Gastrocnemius medialis (tissue), 4 donors: Measurements from ENCODE around the gene ETV6. TPM values are rescaled to one million over a fixed set of nuclear protein-coding genes. Genes with fewer than 3 reads are reported as not detected.

Experiments used
- ATAC-seq, 2 donors: fragments of 150-250 bp; one replicate each; pipeline ENCODE4 v1.9.1; 2016
- DNase-seq, 2 donors: peaks; one replicate each; pipeline ENCODE4 v3.0.0-alpha.2; 2019
- H3K27ac ChIP-seq, 4 donors: fragments of 200-600 bp; sonication (generic); 1 replicate in 1 of 4; 2 replicates in 3 of 4; pipeline ENCODE4 v1.5.1; 2016 to 2018; ENCODE audit warnings: mild to moderate bottlenecking in 2 of 4, moderate library complexity in 1 of 4
- H3K27me3 ChIP-seq, 3 donors: fragments of 200-600 bp; sonication (generic) in 2 of 3; 1 replicate in 1 of 3; 2 replicates in 2 of 3; pipeline versions ENCODE4 v1.5.1 to v1.6.0; 2016 to 2019; ENCODE audit warnings: mild to moderate bottlenecking in 1 of 3, moderate library complexity in 1 of 3
- H3K36me3 ChIP-seq, 2 donors: fragments of 200-600 bp; sonication (generic) in 1 of 2; one replicate each; pipeline ENCODE4 v1.5.1; 2017 to 2018
- H3K4me1 ChIP-seq, 2 donors: fragments of 200-600 bp; sonication (generic) in 1 of 2; one replicate each; pipeline ENCODE4 v1.5.1; 2016 to 2017; ENCODE audit warnings: mild to moderate bottlenecking in 2 of 2
- H3K4me3 ChIP-seq, 4 donors: fragments of 200-600 bp; sonication (generic) in 3 of 4; 1 replicate in 1 of 4; 2 replicates in 3 of 4; pipeline ENCODE4 v1.5.1; 2016 to 2019; ENCODE audit warnings: mild to moderate bottlenecking in 2 of 4
- H3K9me3 ChIP-seq, 3 donors: fragments of 200-600 bp; sonication (generic) in 2 of 3; 1 replicate in 1 of 3; 2 replicates in 2 of 3; pipeline ENCODE4 v1.5.1; 2016 to 2019
- POLR2A ChIP-seq, 2 donors: fragments of 450-650 bp; IDR thresholded peaks; one replicate each; pipeline ENCODE4 v1.6.1; 2017; ENCODE audit warnings: antibody characterized with exemption in 2 of 2, mild to moderate bottlenecking in 2 of 2, moderate library complexity in 2 of 2
- in situ Hi-C, 4 donors: fragments of 200-750 bp; cut with MboI; loops; one replicate each; pipeline versions ENCODE4 v1.15.0 to v1.8.0; 2017; ENCODE audit warnings: low sequenced_read_pairs in 4 of 4
- intact Hi-C: fragments of 100-400 bp; cut with DNase I; formaldehyde crosslinking; loops from one replicate; pipeline ENCODE4 v1.15.1; 2023; ENCODE audit warnings: low total_unique reads
- total RNA-seq, 4 donors: library from RNA; depleted of rRNA; stranded (reverse); fragments of >200 nt; gene quantifications; one replicate each; pipeline versions ENCODE4 v1.1.0 to v1.2.3, GENCODE V29; 2016
- TF ChIP-seq, protein P1 (sequence below), 5 experiments: fragments of 450-650 bp in 3 of 5; fragments of 200-600 bp in 2 of 5; sonication (generic) in 2 of 5; IDR thresholded peaks in 4 of 5; conservative IDR thresholded peaks in 1 of 5; 1 replicate in 4 of 5; 2 replicates in 1 of 5; pipeline ENCODE4 v1.5.1; 2016 to 2019; ENCODE audit warnings: antibody characterized with exemption in 5 of 5, mild to moderate bottlenecking in 3 of 5, moderate library complexity in 3 of 5

The ETV6 gene
- total RNA-seq, 4 donors from 2014 or later, result 2.8 to 5.9 (median 3.3) TPM

- no peak overlapping the region for H3K27ac ChIP-seq
- no peak overlapping the region for H3K4me3 ChIP-seq
- in situ Hi-C loops, result no loop called here
- no peak for TF ChIP-seq POLR2A (IDR thresholded peaks at IDR 0.05)
- TF ChIP-seq, protein P1, sequence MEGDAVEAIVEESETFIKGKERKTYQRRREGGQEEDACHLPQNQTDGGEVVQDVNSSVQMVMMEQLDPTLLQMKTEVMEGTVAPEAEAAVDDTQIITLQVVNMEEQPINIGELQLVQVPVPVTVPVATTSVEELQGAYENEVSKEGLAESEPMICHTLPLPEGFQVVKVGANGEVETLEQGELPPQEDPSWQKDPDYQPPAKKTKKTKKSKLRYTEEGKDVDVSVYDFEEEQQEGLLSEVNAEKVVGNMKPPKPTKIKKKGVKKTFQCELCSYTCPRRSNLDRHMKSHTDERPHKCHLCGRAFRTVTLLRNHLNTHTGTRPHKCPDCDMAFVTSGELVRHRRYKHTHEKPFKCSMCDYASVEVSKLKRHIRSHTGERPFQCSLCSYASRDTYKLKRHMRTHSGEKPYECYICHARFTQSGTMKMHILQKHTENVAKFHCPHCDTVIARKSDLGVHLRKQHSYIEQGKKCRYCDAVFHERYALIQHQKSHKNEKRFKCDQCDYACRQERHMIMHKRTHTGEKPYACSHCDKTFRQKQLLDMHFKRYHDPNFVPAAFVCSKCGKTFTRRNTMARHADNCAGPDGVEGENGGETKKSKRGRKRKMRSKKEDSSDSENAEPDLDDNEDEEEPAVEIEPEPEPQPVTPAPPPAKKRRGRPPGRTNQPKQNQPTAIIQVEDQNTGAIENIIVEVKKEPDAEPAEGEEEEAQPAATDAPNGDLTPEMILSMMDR (IDR thresholded peaks at IDR 0.05 in 4 of 5, conservative IDR thresholded peaks at IDR 0.05 in 1 of 5), result no peak
- no peaks in the 10 kb centered on the region for H3K27me3 ChIP-seq
- DNase-seq, result no peak
- H3K36me3 ChIP-seq, result no peaks in the 10 kb centered on the region
- intact Hi-C loops, result no loop called here
- peaks cover 9 to 10% of the 10 kb centered on the region in 2 donors for H3K4me1 ChIP-seq
- ATAC-seq, result no peak
- H3K9me3 ChIP-seq, result no peaks in the 10 kb centered on the region
Observed at GRCh38 chr12:11687528-11687927, 38.1 kb downstream of the ETV6 start.

DNA sequence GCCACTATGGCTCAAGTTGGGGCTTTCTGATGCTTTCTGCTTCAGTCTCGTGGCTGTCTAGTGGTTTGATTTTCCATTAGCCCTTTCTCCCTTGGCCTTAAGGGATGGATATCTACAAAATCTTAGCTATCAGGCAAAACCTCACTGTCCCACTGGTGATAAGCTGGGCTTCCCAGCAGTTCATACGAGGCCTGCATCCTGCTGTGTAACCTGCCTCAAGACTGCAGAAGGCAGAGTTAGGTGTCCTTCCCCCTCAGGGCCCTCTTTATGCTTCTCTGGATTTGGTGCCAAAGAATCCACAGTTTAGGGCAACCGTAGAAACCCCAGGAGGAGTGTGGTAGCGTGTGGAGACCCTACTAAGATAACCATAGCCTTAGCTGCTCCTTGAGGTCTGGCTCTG lies 38.9 kb downstream of the ETV6 start:
- no peak overlapping the region for H3K27ac ChIP-seq
- H3K9me3 ChIP-seq, result no peaks in the 10 kb centered on the region
- DNase-seq (no peak), ATAC-seq (no peak)
- no peaks in the 10 kb centered on the region for H3K27me3 ChIP-seq
- in situ Hi-C loops, result no loop called here
- no peak overlapping the region for H3K4me3 ChIP-seq
- H3K4me1 ChIP-seq, result peaks cover 9 to 10% of the 10 kb centered on the region in 2 donors
- TF ChIP-seq, protein P1 (IDR thresholded peaks at IDR 0.05 in 4 of 5, conservative IDR thresholded peaks at IDR 0.05 in 1 of 5), result no peak
- TF ChIP-seq POLR2A (IDR thresholded peaks at IDR 0.05), result no peak
- intact Hi-C loops, result no loop called here
- H3K36me3 ChIP-seq, result no peaks in the 10 kb centered on the region

DNA sequence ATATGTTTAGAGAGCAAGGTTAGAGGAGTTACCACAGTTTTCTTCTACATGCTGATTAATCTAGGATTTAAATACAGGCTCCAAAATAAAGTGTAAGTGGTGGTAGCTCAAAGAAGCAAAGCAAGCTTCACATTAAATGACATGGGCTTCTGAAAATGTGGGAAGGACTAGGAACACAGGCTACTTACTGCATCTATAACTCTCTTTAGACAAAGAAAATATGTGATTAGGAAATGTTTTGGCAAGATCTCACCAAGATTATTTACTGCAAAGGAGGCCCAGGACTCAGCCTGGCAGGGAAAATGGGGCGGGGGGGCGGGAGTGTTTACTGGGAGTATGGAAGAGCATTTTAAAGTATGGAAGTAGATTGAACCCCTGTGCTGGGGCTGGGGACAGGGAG lies 39.4 kb downstream of the ETV6 start:
- in situ Hi-C loops, result no loop called here
- H3K27ac ChIP-seq, result no peak overlapping the region
- ATAC-seq (no peak), DNase-seq (no peak)
- H3K36me3 ChIP-seq, result no peaks in the 10 kb centered on the region
- no peak for TF ChIP-seq POLR2A (IDR thresholded peaks at IDR 0.05)
- TF ChIP-seq, protein P1 (IDR thresholded peaks at IDR 0.05 in 4 of 5, conservative IDR thresholded peaks at IDR 0.05 in 1 of 5), result no peak
- H3K27me3 ChIP-seq, result no peaks in the 10 kb centered on the region
- intact Hi-C loops, result no loop called here
- peaks cover 9 to 10% of the 10 kb centered on the region in 2 donors for H3K4me1 ChIP-seq
- no peak overlapping the region for H3K4me3 ChIP-seq
- no peaks in the 10 kb centered on the region for H3K9me3 ChIP-seq

DNA sequence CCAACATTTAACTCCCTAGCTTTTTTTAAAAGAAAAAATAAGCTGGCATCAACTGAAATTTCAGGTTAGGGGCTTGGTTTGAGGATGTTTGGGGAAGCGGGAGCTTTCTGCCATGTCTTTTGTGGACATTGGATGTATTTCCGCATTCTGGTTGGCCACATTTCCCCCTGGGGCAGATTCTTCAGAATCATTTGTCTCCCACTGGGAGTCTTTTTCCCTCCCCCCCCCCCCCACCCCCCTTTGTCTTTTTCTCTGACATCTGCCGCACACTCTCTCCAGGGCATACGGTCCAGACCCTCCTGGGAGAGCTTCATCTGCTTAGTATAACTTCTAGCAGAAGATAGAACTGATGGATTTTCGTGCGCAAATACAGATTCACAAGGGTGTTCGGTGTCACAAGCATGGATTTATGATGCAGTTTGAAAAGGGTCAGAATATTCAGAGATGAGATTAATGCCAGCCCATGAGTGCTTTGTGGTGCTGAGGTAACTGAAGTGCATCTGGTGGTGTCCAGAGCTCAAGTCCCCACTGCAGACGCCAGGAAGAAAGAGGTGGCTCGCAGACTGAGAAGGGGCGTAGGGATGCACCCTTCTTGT lies 40.2 kb downstream of the ETV6 start:
- ATAC-seq, result no peak
- Histone ChIP-seq H3K27me3 (no peaks in the 10 kb centered on the region), H3K36me3 (no peaks in the 10 kb centered on the region), H3K4me1 (peaks cover 9 to 11% of the 10 kb centered on the region in 2 donors), H3K9me3 (no peaks in the 10 kb centered on the region), H3K4me3 (no peak overlapping the region), H3K27ac (no peak overlapping the region)
- intact Hi-C loops, result no loop called here
- TF ChIP-seq, protein P1 (IDR thresholded peaks at IDR 0.05 in 4 of 5, conservative IDR thresholded peaks at IDR 0.05 in 1 of 5), result no peak
- in situ Hi-C loops, result no loop called here
- no peak for DNase-seq

DNA sequence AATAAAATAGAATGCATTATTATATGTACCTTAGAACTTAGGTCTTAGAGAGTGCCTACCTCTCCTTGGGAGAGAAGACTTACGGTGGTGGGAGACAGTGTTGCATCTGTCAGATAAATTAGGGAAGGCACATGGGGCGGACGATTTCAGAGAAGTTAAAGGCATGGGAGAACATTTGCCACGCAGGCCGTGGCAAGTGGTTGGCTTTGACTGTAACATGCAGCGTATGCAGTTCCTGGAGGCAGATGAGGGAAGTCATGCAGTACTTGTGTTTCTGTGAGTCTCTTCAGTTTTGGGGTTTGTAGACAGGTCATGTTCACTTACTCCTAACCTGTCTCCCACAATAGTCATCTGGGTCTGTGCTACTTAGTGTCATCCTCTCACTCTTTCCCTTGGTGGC lies 43.6 kb downstream of the ETV6 start:
- in situ Hi-C loops (no loop called here), intact Hi-C loops (no loop called here)
- Histone ChIP-seq H3K4me1 (peaks cover 15 to 19% of the 10 kb centered on the region in 2 donors), H3K4me3 (no peak overlapping the region), H3K9me3 (no peaks in the 10 kb centered on the region), H3K36me3 (no peaks in the 10 kb centered on the region), H3K27me3 (no peaks in the 10 kb centered on the region), H3K27ac (no peak overlapping the region)
- no peak for ATAC-seq
- DNase-seq, result no peak
- TF ChIP-seq POLR2A (IDR thresholded peaks at IDR 0.05), result no peak
- TF ChIP-seq, protein P1 (IDR thresholded peaks at IDR 0.05 in 4 of 5, conservative IDR thresholded peaks at IDR 0.05 in 1 of 5), result no peak
